Upper lobe of right lung (tissue), 1 donor: ENCODE data around the gene CGNL1. TPM values are rescaled to one million over a fixed set of nuclear protein-coding genes. Genes with fewer than 3 reads are reported as not detected.

Experiments used
- ATAC-seq: fragments of 200-7000 bp; cut with Tn5 transposase; one replicate; pipeline ENCODE4 v1.9.1; 2020; ENCODE audit warnings: mild to moderate bottlenecking, moderate library complexity
- DNase-seq: peaks from one replicate; pipeline ENCODE4 v3.0.0-alpha.2; 2020
- H3K27ac ChIP-seq: fragments of 200-600 bp; one replicate; pipeline ENCODE4 v1.8.0; 2022
- H3K27me3 ChIP-seq: fragments of 200-600 bp; one replicate; pipeline ENCODE4 v1.8.0; 2022; ENCODE audit warnings: mild to moderate bottlenecking
- H3K36me3 ChIP-seq: fragments of 200-600 bp; one replicate; pipeline ENCODE4 v1.8.0; 2022
- H3K4me1 ChIP-seq: fragments of 200-600 bp; one replicate; pipeline ENCODE4 v1.8.0; 2022
- H3K4me3 ChIP-seq: fragments of 200-600 bp; one replicate; pipeline ENCODE4 v1.8.0; 2022; ENCODE audit warnings: mild to moderate bottlenecking
- H3K9me3 ChIP-seq: fragments of 200-600 bp; one replicate; pipeline ENCODE4 v1.8.0; 2022
- intact Hi-C: fragments of 100-400 bp; cut with DNase I; formaldehyde crosslinking; loops from one replicate; pipeline ENCODE4 v1.11.0; 2022
- total RNA-seq: library from RNA; stranded (reverse); fragmentation: NEBNext Ultra II Directional; extraction: Animal tissue kit (Norgen Biotek cat#: 25700); gene quantifications from one replicate; pipeline ENCODE4 v1.2.1, GENCODE V29; 2021
- TF ChIP-seq, protein P1 (sequence below): fragments of 200-600 bp; IDR thresholded peaks from one replicate; pipeline ENCODE4 v1.8.0; 2022; ENCODE audit warnings: antibody characterized with exemption
- donor health status: DM: no; HTN: yes; CAD: no; lungs with severe emphysema.

Gene CGNL1
- total RNA-seq, 1 donor from 2014 or later: 54.9 TPM

DNA sequence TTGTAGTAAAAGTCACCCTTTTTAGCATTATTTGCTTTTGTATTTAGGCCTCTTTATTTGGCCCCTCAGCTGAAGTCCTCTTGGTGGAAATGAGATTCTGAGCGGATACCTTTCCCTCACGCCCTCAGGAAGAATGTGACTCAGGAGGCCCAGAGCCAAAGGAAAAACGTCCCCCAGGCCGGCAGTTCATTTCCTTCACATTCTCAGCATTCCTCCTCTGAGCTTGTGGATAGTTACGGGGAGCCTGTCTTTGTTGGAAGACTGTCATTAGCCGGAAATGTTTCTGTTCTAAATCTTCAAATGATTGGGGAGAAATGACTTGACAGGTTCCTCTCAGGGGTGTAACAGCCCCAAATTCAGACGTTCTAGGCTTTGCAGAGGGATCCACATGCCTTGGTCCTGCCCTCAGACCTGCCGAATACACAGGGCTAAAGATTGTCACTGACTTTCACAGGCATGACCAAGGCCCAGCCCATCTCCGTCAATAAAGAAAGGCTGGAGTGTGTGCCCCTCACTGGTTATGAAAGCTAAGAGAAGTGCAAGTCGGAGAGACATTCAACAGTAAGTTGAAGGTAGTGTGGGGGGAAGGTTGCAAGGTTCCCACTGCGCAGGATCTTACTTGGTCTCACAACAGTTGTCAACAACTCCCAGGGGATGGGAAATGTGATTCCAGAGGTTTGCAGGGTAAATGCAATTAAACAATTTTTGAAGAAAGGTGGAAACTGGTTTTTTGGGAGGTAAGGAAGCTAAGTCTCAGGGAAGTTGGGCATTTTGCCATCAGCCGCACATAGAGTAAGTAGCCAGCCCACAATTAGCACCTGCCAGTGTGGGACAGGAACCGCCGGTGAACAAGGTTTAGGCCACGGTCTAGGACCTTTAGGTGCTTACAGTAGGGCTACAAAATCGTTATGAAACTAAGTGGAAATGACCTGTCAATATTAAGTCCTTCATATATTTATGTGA lies 175.7 kb downstream of the CGNL1 start:
- H3K27me3 ChIP-seq: no peaks in the 10 kb centered on the region
- peaks cover 31% of the 10 kb centered on the region for H3K4me1 ChIP-seq
- no peaks in the 10 kb centered on the region for H3K9me3 ChIP-seq
- no peaks in the 10 kb centered on the region for H3K36me3 ChIP-seq
- H3K27ac ChIP-seq: peak overlapping the region; percentile 81
- H3K4me3 ChIP-seq: no peak overlapping the region
- TF ChIP-seq, protein P1, sequence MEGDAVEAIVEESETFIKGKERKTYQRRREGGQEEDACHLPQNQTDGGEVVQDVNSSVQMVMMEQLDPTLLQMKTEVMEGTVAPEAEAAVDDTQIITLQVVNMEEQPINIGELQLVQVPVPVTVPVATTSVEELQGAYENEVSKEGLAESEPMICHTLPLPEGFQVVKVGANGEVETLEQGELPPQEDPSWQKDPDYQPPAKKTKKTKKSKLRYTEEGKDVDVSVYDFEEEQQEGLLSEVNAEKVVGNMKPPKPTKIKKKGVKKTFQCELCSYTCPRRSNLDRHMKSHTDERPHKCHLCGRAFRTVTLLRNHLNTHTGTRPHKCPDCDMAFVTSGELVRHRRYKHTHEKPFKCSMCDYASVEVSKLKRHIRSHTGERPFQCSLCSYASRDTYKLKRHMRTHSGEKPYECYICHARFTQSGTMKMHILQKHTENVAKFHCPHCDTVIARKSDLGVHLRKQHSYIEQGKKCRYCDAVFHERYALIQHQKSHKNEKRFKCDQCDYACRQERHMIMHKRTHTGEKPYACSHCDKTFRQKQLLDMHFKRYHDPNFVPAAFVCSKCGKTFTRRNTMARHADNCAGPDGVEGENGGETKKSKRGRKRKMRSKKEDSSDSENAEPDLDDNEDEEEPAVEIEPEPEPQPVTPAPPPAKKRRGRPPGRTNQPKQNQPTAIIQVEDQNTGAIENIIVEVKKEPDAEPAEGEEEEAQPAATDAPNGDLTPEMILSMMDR: no peak
- intact Hi-C loops: no loop called here
- no peak for DNase-seq
- ATAC-seq: peak; percentile 70

DNA sequence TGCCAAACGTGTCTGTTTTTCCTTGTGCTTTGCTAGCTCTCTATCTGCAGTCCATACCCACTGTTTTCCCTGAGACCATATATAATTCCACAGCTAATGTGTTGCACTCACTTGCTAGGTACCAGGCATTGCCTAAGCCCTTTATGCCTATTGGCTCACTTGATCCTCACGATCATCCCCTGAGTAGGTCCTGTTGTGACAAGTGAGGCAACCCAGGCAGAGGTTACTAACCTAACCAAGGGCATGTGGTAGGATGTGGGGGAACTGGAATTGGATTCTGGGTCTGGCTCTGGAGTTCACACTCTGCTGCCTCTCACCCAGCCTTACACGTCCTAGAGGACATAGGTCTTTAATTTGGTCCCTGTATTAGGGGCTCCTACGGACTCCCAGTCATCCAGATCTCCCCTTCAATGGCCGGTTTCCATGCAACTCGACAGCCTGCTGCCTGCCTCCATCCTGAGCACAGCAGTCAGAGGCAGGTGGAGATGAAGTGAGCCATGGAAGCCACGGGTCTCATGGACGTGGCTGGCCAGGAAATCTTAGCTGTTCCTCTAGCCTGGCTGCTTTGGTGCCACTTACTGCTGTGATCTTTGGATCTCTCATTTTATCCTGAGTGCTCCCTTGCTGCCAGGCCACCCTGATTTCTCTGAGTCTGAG lies 176.5 kb downstream of the CGNL1 start:
- intact Hi-C loops: no loop called here
- Histone ChIP-seq H3K27ac (peak overlapping the region; percentile 81), H3K27me3 (no peaks in the 10 kb centered on the region), H3K9me3 (no peaks in the 10 kb centered on the region), H3K4me1 (peaks cover 31% of the 10 kb centered on the region), H3K4me3 (no peak overlapping the region), H3K36me3 (no peaks in the 10 kb centered on the region)
- DNase-seq: no peak
- TF ChIP-seq, protein P1: no peak
- ATAC-seq: no peak

- no peaks in the 10 kb centered on the region for H3K36me3 ChIP-seq
- TF ChIP-seq, protein P1: no peak
- H3K4me3 ChIP-seq: no peak overlapping the region
- ATAC-seq (no peak), DNase-seq (no peak)
- H3K27me3 ChIP-seq: no peaks in the 10 kb centered on the region
- no peak overlapping the region for H3K27ac ChIP-seq
- H3K4me1 ChIP-seq: peaks cover 31% of the 10 kb centered on the region
- intact Hi-C loops: no loop called here
- no peaks in the 10 kb centered on the region for H3K9me3 ChIP-seq
Measured at GRCh38 chr15:57553526-57553925, 177.2 kb downstream of the CGNL1 start.

DNA sequence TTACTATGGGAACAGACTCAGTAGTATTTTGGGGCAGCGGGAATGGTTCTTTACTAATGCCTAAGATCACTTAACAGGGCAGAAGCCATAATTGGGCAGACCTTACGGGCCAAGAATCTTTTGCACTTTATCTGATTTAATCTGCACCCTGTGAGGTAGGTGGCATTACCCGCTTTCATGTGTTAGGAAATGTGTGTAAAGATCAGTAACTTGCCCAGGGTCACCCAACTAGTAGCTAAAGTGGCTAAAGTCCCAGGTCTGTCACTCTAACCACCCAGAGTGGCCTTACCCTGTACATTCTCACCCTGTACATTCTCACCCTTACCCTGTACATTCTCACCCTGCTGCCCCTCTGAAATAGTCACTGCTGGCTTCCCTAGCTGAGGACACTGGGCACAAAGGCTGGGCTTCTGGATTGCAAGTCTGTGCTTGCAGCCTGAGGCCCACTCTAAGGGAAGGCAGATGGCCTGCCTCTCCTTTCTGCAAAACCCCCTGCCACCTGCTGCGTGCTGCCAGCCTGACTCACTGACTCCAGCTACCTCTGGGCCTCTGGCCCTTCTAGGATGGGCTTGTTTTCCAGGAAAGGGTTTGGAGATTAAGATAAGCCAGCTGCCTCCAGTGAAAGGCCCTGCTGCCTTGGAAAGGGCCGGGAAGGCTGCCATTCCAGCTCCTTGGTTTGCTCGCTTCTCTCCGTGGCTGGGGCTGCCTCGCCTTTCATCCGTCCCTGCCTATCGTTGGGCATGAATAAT lies 177.9 kb downstream of the CGNL1 start:
- H3K27me3 ChIP-seq: no peaks in the 10 kb centered on the region
- H3K4me1 ChIP-seq: peaks cover 31% of the 10 kb centered on the region
- no peak for ATAC-seq
- intact Hi-C loops: no loop called here
- H3K36me3 ChIP-seq: no peaks in the 10 kb centered on the region
- TF ChIP-seq, protein P1: no peak
- H3K27ac ChIP-seq: peak overlapping the region; percentile 70
- H3K9me3 ChIP-seq: no peaks in the 10 kb centered on the region
- DNase-seq: no peak
- H3K4me3 ChIP-seq: no peak overlapping the region

DNA sequence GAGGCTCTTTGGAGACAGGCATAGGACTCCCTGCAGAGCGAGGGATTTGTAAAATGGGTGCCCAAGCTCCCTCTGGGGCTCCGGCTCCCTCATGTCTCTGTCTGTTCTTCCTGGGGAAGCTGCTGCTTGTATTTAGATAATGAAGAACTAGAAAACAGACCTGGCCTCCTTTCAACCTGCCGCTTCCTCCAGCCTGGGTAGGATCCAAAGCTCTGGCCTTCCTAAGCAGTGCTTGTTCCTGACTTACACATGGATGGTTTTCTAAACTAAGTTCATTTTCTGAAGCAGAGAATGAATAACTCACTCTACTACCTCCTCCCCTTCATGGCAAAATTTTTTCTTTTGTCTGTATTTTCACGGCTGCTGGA lies 178.5 kb downstream of the CGNL1 start:
- Histone ChIP-seq H3K9me3 (no peaks in the 10 kb centered on the region), H3K4me3 (no peak overlapping the region), H3K27me3 (no peaks in the 10 kb centered on the region), H3K36me3 (no peaks in the 10 kb centered on the region), H3K4me1 (peaks cover 31% of the 10 kb centered on the region), H3K27ac (peak overlapping the region; percentile 70)
- TF ChIP-seq, protein P1: no peak
- no peak for DNase-seq
- intact Hi-C loops: no loop called here
- ATAC-seq: no peak
